Right renal pelvis (tissue), 4 donors: ENCODE data around the gene NKAIN2. TPM values are rescaled to one million over a fixed set of nuclear protein-coding genes. Genes with fewer than 3 reads are reported as not detected.
A peak's percentile ranks its signal among the peaks of the same experiment; 100 is the strongest.
"Not testable (repeated sequence)": the region's sequence is repeated elsewhere in the genome, so short reads cannot be mapped to it uniquely, and the experiment has no call there.

Source experiments
- DNase-seq, 4 donors: peaks; one replicate each; pipeline ENCODE4 v3.0.0-alpha.2; 2013; ENCODE audit warnings: low read depth in 4 of 4, low spot score in 3 of 4, missing footprints in 1 of 4
- polyA plus RNA-seq, 4 donors: library from polyadenylated mRNA; unstranded; fragments of 120-200 nt; gene quantifications; one replicate each; pipeline ENCODE4 v1.2.1, GENCODE V29; 2013; ENCODE audit not compliant: insufficient read length in 4 of 4

The NKAIN2 gene
- polyA plus RNA-seq, 4 donors = 16.1 to 34.6 (median 23.6) TPM

DNA sequence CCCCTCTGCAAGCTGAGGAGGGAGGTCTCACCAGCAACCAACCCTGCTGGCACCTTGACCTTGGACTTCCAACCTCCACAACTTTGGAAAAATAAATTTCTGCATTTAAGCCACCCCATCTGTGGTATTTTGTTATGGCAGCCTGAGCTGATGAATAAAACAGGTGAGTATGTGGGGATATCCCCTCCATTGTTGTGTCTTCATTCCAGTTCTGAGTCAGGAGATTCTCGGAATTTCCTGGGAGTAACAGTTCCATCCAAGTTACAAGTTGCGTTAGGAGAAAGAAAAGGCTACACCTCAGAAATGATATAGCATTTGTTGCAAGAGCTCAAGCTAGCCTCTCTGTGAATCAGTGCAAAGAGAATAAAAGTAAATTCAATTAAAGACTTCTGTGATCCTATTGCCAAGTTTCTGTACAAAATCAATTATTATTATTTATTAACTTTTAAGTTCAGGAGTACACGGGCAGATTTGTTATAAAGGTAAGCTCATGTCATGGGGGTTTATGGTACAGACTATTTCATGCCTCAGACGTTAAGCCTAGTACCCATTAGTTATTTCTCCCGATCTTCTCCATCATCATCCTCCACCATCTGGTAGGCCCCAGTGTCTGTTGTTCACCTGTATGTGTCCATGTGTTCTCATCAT, 153.0 kb downstream of the NKAIN2 start:
- no peak for DNase-seq

DNA sequence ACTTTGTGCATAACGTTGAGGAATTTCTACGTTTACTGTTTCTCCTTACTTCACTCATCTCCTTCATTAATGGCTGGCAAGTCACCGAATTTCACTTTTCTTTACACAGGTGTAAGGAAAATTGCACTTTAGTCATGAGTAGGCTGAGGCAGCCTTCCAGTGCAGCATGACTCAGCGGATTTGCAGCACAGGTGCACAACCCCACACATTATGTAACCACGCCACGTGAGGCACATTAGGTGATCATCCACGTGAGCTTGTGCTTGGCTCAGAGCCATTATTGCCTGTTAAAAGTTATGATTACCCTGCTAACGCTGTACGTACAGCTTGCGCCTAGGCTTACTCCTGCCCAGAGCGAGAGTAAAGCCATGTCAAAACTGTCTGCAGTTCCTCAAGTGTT, 158.8 kb downstream of the NKAIN2 start:
- DNase-seq = peak in 3 of 4 donors; percentile 7 to 18 (median 17)

DNA sequence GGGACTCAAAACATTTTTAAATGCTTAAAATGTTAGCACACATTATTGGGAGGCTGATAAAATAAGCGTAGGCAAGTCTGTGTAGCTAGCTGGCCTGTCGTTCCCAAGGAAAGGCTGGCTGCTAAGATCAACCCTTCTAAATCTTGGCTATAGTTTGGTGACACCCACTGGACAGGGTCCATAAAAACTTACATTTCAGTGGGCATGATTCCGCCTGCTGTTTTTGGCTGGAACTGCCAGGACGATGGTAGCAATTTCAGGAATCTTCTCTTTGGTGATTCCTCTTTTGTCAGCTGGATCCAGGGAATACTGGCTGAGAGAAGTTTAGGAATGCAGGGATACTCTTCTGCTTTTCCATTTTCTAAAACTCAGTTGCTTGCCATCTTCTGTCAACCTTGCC, 162.2 kb downstream of the NKAIN2 start:
- no peak for DNase-seq

DNA sequence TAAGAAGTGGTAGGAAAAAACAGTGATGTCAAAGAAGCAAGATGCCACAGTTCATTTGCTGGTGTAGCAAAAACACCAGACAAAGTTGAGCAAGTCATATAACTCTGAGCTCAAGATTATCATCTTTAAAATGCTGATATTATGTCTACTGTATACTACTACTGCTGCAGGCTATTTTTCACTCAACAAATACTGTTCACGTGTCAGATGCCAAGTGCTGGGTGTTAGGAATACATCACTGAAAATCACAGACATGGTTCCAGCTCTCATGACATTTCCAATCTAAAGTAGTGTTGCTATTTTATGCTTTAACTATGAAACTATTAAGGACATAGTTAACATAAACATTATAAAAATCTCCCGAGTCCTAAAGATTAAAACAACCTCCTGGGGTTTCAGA, 163.0 kb downstream of the NKAIN2 start:
- no peak for DNase-seq

DNA sequence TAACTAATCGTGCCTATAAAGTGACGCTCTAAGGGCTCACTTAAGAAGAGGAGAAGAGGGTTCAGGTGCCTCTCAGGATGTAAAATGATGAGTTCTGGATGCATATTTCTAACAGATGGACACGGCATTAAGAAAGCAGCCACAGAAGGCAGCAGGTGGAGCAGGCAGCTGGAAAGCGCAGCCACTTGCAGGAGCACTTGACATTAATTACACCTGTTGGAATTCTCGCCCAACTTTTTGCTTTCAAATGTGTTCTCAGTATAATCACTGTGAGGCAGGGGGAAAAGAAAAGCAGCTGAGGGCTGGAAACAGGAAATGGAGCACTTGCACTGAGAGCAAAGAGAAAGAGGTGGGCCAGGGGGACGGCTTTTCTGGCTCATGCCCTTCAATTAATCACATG, 164.2 kb downstream of the NKAIN2 start:
- DNase-seq = no peak

DNA sequence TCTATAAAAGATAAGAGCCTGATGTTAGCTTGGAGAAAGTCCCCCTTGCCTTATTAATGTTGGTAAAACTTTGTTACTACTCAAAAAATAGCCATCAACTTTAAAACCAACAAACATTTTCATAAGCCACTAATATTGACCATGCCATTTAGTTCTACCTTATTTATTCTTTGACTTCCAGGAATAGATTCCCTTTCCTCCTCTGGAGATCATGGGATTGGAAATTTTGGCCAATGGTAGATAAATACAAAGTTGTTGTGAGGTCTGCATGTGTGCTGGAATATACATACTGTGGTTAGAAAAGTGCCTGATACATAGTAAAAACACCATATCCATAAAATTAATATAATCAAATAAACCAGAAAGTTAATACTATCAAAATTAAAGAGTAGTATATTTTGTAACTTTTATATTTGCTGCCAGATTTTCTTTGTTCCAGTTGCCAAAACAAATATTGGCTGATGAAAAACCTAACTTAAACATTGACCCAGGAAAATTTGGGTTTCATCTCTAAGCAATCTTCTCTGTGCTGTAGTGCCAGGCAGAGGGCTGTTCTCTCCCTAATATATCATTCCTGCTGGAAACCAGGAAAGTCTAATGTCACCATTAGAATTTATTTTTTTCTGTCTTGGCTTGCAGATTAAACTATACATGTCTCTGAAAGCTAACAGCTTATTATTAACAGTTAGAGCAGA, 169.1 kb downstream of the NKAIN2 start:
- no peak for DNase-seq

DNA sequence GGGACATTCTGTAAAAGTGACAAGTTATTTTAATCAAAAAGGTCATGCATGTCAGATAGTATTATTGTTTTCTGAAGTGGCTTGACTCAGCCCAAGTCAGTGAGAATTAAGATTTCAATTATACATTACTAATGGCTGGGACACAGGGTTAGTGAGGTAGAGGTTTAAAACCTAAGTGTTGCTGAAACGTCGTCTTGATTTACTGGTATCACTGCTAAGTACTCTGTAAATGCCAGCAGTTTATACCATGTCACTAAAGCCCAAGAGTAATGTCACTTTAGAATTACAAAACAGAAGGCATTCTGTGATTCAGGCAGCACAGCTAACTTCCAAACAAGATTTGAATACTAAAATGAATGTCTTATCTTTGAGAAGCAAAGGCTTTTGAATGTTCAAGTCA, 176.6 kb downstream of the NKAIN2 start:
- no peak for DNase-seq

DNA sequence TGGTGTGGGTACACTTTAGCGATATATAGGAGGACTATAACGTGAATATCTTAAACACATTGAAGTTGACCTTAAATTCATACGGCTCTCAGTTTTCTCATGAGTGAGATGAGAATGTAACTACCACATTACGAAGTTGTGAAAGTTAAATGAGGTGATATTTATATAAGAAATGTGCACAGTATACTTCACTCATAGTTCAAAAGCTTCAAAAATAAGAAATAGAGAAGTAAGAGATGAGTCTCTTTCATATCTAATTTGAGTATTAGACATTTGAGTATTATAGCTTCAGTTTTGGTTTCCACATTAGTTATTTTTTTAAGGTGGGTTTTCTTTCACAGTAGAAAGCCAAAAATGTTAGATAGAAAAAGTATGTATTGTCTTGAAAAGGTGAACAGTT, 183.3 kb downstream of the NKAIN2 start:
- no peak for DNase-seq

DNA sequence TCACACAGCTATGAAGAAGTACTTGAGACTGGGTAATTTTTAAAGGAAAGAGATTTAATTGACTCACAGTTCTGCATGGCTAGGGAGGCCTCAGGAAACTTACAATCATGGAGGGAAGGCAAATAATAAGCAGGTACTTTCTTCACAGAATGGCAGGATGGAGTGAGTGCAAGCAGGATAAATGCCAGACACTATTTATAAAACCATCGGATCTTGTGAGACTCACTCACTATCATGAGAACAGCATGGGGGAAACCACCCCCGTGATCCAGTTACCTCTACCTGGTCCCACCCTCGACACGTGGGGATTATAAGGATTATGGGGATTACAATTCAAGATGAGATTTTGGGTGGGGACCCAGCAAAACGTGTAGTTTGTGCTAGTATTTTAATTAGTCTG, 186.3 kb downstream of the NKAIN2 start:
- not testable (repeated sequence) for DNase-seq

DNA sequence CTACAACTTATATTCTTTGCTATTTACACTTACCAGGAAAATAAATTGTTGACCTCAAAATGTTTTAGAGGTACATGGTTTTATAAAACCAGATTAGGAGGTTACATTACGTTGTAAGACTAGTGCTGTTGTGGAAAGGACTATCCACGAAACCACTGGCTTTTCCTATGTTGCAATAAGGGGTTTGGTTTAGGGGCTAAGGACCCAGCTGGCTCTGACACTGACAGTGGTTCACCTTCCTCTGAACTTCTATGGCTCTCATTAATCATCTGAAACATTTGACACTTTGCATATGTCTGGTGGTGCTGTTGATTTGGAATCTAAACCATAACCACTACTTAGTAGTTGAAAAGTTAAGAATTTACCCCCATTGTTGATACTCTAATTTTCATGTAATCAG, 186.7 kb downstream of the NKAIN2 start:
- DNase-seq = no peak

DNA sequence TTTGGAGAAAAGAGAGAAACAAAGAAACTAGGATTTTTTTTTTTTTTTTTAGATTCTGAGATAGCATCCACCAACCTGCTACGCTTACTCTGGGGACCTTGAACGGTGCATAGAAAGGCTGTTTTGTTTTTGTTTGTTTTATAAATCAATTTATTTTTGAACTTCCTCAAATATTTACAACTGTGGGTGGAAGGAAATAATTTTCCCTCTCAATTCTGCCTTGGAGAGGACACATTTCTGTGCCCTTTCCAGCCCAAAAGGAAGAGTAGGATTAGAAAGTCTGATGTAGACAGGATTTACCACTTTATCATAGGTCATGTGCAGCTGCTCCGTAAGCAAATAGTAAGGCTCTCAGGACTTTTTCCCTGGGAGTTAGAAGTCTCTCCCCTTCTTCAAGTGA, 190.5 kb downstream of the NKAIN2 start:
- DNase-seq = no peak

DNA sequence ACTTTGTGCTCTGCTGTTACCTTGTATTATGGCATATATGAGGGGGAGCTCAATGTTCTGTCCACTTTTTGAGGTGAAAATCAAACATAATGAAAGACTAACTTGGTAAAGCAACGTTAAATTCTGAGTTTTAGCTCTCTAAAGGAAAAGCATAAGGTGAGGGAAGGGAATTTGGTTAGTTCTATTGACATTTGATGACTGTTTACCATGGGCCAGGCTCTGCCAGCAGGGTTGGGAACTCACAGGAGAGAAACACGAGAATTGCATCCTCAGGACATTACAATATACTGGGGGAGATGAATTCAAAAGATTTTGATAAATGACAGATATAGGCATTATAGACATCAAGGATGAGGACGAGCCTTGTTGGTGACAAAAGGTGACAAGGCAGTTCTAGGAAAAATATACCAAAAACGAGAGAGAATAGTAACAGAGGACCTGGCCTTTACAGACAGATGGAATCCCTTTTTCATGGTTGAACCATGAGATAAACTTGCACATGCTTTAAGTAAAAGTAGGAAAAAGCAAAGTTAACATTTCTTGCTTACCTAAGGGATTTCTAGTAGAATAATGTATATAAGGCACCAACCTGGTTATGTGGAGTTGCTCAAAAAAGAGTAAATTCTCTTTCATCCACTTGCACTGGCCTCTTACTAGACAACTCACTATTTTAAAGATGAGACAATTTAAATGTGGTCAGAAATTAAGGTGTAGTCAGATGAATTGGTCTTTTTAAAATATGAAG, 191.4 kb downstream of the NKAIN2 start:
- no peak for DNase-seq

DNA sequence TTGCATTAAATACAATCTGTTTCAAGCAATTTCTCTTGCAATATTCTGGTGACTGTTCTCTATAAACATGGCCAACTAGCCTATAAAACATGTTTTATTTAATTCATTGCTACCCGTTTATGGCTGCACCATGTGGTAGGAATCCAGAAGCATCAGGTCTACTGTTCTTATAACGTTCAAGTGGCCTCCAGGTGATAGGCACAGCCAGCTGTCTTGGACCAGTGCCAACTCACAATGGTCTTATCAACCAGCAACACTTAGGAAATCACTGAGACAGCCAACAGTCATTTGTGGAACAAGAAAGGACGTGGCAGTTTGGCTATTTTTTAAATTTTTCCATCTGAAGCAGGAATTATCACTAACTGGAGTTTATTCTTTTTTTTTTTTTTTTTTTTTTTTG, 193.6 kb downstream of the NKAIN2 start:
- no peak for DNase-seq

DNA sequence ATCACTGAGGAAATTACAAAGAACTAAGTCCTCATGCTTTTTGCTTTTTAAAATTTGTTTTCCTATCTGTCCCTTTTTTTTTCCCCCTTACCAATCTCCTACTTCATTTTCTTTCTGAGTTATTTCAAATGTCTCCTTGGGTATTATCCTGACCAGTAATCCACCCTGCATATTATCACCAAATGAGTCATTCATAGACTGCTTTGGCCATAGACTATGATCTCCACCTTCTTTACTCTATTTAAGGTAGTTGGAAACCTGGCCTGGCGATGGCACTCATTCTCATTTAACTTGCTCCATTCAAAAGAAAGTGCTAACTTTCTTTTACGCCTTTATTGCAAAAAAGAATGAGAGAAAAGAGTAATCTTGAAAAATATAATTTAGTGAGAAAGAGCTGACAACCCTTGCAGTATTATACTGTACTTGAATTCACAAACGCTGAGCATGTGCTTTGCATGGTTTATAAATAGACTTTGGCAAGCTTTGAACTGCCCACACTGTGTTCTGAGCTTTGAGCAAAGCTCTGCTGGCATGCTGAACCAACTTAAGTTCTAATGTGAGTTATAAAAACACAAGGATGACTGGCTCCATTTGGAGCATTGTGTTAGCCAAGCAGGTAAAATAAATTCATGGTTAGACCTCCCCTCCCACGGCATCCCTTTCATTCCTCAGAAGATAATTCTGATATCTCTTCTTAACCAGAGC, 198.9 kb downstream of the NKAIN2 start:
- DNase-seq = no peak

DNA sequence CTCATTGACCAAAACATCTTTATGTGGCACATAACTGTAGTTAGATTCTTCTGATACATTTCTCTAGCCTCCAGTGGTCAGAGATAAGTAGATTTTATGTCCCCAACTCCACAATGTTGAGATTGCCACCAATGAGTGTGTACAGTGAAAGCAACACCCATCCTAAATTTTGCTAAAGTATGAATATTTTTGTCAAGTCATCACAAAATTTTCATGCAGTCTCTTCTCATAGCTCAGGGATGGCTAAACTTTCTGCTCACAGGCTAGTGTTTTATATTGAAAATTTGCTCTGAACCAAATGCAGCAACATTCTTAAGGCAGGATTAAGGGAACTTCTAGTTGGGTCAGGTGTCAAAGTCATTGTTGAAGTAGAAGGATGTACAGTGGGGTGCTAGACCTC, 203.6 kb downstream of the NKAIN2 start:
- DNase-seq = no peak

DNA sequence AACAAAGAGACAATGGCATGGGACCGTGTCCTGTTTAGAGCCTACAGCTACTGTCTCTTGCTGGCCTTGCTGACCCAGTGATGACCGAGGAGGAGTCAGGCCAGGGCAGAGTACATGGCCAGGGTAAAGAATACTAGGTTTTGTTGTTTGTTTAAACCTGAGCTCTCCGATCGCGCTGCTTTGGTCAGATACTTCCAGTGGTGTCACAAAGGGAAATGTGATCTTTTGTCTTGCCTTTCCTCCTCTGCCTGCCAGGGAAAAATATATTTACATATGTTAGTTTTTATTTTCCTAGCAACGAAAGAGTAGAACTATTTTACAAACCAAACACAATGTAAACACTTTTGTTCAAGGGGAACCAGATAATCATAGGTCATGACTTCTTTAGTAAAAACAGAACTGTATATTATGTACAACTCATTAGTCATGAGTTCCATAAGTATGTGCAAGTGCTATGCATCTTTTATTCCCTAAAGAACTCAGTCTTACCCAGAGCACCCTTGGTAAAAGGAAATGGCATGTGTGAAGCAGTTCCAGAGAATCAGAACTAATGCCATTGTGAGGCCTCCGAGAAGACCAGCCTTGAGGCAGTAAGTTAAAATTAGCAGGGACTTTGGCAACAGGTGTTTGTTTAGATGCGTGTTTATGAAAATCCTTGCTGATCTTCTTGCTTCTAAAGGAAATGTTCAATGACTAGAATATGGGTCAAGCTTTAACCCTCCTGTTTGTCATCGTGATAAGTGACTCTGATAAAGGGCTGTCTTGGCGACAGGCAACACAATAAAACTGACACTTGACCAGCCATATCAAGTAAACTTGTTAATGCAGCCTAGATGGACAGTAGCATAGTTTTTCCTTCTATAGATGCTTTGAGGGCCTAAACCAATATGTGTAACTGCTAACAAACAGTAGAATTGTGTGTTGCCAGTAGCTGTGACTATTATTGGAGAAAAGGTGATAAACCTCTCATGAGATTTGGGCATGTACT, 204.6 kb downstream of the NKAIN2 start:
- no peak for DNase-seq

DNA sequence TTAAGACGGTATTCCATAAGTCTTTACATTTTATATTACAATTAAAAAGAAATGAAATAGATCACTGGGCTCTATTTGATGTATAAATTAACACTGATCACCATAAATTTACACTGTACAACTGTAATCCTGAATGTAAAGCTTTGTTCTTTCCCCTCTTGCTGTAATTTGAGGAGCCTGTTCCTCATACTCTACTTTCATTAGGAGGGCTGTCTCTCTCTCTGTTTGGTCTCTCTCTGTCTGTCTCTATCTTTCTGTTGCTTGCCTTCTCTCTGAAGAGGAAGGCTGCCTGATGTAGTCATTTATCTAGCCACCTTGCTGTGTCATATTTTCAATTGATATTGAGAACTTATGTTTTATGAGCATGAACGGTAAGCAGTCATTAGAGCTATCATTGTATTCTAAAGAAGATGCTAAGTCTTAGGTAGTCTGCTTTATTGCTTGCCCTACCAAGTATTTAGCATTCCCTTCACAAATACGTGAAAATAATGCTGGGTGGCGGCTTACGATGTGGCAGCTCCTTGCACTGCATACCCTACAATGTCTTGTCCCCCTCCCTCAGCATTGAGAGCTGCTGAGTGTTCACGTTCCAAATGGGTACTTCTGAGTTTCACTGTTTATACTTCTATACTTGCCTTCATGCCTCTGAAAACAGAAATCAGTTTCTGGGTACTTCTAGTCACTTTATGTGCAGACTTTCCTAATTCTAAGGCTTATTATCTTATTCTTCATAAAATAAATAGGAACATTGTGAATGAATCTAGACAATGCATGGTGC, 205.5 kb downstream of the NKAIN2 start:
- DNase-seq = no peak

DNA sequence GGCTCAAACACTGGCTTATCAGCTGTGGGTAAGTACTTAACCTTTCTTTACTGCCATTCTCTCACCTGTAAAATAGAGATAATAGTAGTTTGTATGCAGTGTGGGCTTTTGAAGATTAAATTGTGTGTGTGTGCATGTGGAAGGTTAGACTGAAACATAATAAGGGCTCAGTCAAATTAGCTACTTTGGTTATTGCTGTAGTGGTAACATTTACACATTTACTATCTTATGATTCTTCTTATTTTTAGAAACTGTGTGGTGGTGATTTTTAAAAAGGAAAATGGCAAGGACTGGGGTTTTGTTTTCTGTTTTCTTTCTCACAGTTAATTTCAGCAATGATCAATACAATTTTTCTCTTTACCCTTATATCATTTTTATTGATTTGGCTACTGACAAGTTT, 206.9 kb downstream of the NKAIN2 start:
- no peak for DNase-seq

DNA sequence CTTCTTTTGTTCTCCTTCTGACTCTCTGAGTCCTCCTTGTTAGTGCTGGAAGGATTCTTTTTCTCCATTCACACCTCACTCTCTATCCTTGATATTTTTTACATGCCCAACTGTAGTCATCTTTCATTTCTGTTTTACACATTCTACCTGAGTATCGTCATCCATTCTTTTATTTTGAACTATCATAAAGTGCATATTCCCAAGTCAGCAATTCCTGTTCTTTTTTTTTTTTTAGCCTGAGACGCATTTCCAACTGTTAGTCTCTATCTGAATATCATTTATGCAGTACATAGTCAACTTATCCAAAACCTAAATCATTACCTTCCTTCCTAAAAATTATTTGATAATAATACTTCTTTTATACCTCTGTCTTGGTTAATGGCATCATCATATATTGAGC, 207.5 kb downstream of the NKAIN2 start:
- no peak for DNase-seq
